K562 (cell line): ENCODE results near the gene FAM3C. TPM values are rescaled to one million over a fixed set of nuclear protein-coding genes. Genes with fewer than 3 reads are reported as not detected.
A peak's percentile ranks its signal among the peaks of the same experiment; 100 is the strongest.

Source experiments
- FOXJ2 ChIP-seq: fragments of 200-800 bp; sonication (Bioruptor generic); IDR thresholded peaks from 2 replicates; pipeline ENCODE4 v1.6.1; 2016; ENCODE audit warnings: missing genetic modification characterization, missing compliant biosample characterization
- HMGN3 ChIP-seq: IDR thresholded peaks from 2 replicates; pipeline ENCODE4 v1.6.1; 2011; ENCODE audit warnings: borderline replicate concordance, low read depth, mild to moderate bottlenecking, mixed read lengths, low read length; ENCODE audit not compliant: insufficient read length; ENCODE audit errors: extremely low read depth
- HNRNPH1 ChIP-seq: fragments of 200-400 bp; formaldehyde crosslinking; optimal IDR thresholded peaks from 2 replicates; pipeline ENCODE3; 2017; ENCODE audit warnings: low read depth, mild to moderate bottlenecking, low read length, moderate library complexity
- NKRF ChIP-seq: fragments of 450-650 bp; IDR thresholded peaks from 2 replicates; pipeline ENCODE4 v1.6.1; 2016; ENCODE audit warnings: borderline replicate concordance
- NR3C1 ChIP-seq: sonication (generic); formaldehyde crosslinking; IDR thresholded peaks from 2 replicates; pipeline ENCODE4 v1.8.1; 2022; ENCODE audit warnings: missing genetic modification reagents
- PHF20 ChIP-seq: fragments of 450-650 bp; IDR thresholded peaks from 2 replicates; pipeline ENCODE4 v1.6.1; 2018; ENCODE audit not compliant: partially characterized antibody
- PHTF2 ChIP-seq: fragments of 250-450 bp; sonication (Bioruptor Pico); IDR thresholded peaks from 2 replicates; pipeline ENCODE4 v1.5.0; 2021; ENCODE audit warnings: mild to moderate bottlenecking
- PURB ChIP-seq: sonication (generic); formaldehyde crosslinking; IDR thresholded peaks from 2 replicates; pipeline ENCODE4 v1.9.0; 2021; ENCODE audit warnings: low read depth, mild to moderate bottlenecking, missing genetic modification reagents
- STAG1 ChIP-seq: sonication (generic); formaldehyde crosslinking; IDR thresholded peaks from 2 replicates; pipeline ENCODE4 v1.5.0; 2020; ENCODE audit warnings: missing genetic modification reagents, borderline replicate concordance
- WHSC1 ChIP-seq: IDR thresholded peaks from one replicate; pipeline ENCODE4 v1.6.1; 2012; ENCODE audit warnings: low read length, control low read depth, inconsistent platforms
- XRCC3 ChIP-seq: fragments of 450-650 bp; IDR thresholded peaks from 2 replicates; pipeline ENCODE4 v1.6.1; 2017; ENCODE audit warnings: mild to moderate bottlenecking, moderate library complexity
- ZNF76 ChIP-seq: fragments of 250-450 bp; sonication (Bioruptor Pico); IDR thresholded peaks from 2 replicates; pipeline ENCODE4 v1.4.0; 2020; ENCODE audit warnings: mild to moderate bottlenecking, moderate library complexity, borderline replicate concordance
- polyA plus RNA-seq, 8 experiments: library from polyadenylated mRNA; depleted of rRNA in 4 of 8; stranded (reverse) in 5 of 8; unstranded in 3 of 8; fragments of >200 nt; fragmentation: Nextera tagmentation in 2 of 8; fragmentation: Illumina TruSeq in 1 of 8; extraction: Ambion mirVana in 2 of 8; extraction: Trizol in 1 of 8; gene quantifications; 2 replicates each; pipeline versions ENCODE4 v1.2.1 to v1.2.3, GENCODE V29; 2011 to 2014; ENCODE audit warnings: inconsistent platforms in 1 of 8, missing spikeins in 1 of 8
- total RNA-seq, 7 experiments: library from RNA; depleted of rRNA in 6 of 7; stranded (reverse); fragments of >200 nt in 6 of 7; fragmentation: Illumina TruSeq in 2 of 7; extraction: Trizol in 2 of 7; gene quantifications; 2 replicates each; pipeline versions ENCODE4 v1.2.1 to v1.2.3, GENCODE V29; 2011 to 2021; ENCODE audit warnings: low replicate concordance in 1 of 7
- TF ChIP-seq, protein P1 (sequence below), 2 experiments: fragments of 450-650 bp; IDR thresholded peaks; 2 replicates each; pipeline ENCODE4 v1.6.1; 2016; ENCODE audit warnings: mild to moderate bottlenecking in 2 of 2, borderline replicate concordance in 1 of 2, low read depth in 1 of 2, moderate library complexity in 1 of 2
- TF ChIP-seq, protein P2 (sequence below): fragments of 250-450 bp; sonication (Bioruptor Pico); IDR thresholded peaks from 2 replicates; pipeline ENCODE4 v1.9.0; 2021; ENCODE audit warnings: mild to moderate bottlenecking
- TF ChIP-seq, protein P3 (sequence below): IDR thresholded peaks from 2 replicates; pipeline ENCODE4 v1.6.1; 2012; ENCODE audit warnings: low read depth, low read length, improper control_type of control experiment, borderline replicate concordance

The FAM3C gene
- total and polyA plus RNA-seq, 9 of the 15 experiments (the other 6 are each of a cell fraction or from before 2014, with no cell fraction given): 10.6 to 42.6 (median 30.0) TPM

GRCh38 chr7:121395961-121396757, at the start of gene FAM3C (continued):
- TF ChIP-seq, protein P1, sequence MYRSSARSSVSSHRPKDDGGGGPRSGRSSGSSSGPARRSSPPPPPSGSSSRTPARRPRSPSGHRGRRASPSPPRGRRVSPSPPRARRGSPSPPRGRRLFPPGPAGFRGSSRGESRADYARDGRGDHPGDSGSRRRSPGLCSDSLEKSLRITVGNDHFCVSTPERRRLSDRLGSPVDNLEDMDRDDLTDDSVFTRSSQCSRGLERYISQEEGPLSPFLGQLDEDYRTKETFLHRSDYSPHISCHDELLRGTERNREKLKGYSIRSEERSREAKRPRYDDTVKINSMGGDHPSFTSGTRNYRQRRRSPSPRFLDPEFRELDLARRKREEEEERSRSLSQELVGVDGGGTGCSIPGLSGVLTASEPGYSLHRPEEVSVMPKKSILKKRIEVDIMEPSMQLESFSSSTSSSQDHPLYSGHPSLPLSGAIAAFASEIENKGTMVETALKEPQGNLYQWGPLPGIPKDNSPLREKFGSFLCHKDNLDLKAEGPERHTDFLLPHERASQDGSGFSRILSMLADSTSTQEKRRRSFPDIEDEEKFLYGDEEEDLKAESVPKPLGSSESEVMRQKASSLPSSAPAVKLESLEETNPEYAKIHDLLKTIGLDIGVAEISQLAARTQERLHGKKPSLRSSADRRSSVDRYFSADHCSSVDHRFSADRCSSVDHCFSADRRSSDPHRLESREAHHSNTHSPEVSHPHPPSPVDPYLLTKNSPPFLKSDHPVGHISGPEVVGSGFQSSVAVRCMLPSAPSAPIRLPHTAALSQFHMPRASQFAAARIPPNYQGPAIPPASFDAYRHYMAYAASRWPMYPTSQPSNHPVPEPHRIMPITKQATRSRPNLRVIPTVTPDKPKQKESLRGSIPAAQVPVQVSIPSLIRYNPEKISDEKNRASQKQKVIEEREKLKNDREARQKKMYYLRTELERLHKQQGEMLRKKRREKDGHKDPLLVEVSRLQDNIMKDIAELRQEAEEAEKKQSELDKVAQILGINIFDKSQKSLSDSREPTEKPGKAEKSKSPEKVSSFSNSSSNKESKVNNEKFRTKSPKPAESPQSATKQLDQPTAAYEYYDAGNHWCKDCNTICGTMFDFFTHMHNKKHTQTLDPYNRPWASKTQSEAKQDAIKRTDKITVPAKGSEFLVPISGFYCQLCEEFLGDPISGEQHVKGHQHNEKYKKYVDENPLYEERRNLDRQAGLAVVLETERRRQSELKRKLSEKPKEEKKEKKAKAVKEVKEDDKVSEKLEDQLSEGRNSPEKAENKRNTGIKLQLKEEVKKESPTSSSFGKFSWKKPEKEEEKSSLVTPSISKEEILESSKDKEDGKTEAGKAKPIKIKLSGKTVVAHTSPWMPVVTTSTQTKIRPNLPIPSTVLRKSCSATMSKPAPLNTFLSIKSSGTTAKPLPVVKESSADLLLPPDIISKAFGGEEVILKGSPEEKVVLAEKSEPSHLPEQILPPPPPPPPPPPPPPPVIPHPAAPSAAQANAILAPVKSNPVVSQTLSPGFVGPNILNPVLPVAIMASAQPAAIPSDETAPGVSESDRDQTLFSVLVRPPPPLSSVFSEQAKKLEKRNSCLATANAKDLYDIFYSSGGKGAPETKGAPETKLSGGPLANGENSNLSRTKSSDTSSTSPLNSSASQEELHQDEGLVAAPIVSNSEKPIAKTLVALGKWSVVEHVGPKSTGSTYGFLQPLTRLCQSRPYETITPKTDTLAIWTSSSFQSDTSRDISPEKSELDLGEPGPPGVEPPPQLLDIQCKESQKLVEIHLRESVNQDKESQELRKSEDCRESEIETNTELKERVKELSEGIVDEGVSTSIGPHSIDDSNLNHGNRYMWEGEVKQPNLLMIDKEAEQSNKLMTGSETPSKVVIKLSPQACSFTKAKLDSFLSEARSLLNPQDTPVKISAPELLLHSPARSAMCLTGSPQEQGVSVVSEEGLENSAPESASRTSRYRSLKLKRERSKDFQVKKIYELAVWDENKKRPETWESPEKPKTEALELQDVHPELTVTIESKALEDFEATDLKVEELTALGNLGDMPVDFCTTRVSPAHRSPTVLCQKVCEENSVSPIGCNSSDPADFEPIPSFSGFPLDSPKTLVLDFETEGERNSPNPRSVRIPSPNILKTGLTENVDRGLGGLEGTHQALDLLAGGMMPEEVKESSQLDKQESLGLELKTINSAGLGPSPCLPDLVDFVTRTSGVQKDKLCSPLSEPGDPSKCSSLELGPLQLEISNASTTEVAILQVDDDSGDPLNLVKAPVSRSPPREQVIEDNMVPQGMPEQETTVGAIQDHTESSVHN (IDR thresholded peaks at IDR 0.05; ENCODE audit: borderline replicate concordance in 1 of 2, low read depth in 1 of 2): no peak
- TF ChIP-seq ZNF76 (CRISPR knock-in tag) (no peak), HNRNPH1 (no peak), NKRF (peak; percentile 87; the same call in 1 of the 2 replicates), WHSC1 (no peak), HMGN3 (peak; percentile 97), PHTF2 (CRISPR knock-in tag) (no peak), FOXJ2 (tag) (peak; percentile 61; the same call in 1 of the 2 replicates), PHF20 (peak; percentile 86), PURB (CRISPR knock-in tag) (no peak), XRCC3 (no peak), STAG1 (CRISPR knock-in tag) (no peak), NR3C1 (CRISPR knock-in tag) (no peak)
- TF ChIP-seq, protein P2, sequence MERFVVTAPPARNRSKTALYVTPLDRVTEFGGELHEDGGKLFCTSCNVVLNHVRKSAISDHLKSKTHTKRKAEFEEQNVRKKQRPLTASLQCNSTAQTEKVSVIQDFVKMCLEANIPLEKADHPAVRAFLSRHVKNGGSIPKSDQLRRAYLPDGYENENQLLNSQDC (CRISPR knock-in tag): peak; percentile 49
- TF ChIP-seq, protein P3, sequence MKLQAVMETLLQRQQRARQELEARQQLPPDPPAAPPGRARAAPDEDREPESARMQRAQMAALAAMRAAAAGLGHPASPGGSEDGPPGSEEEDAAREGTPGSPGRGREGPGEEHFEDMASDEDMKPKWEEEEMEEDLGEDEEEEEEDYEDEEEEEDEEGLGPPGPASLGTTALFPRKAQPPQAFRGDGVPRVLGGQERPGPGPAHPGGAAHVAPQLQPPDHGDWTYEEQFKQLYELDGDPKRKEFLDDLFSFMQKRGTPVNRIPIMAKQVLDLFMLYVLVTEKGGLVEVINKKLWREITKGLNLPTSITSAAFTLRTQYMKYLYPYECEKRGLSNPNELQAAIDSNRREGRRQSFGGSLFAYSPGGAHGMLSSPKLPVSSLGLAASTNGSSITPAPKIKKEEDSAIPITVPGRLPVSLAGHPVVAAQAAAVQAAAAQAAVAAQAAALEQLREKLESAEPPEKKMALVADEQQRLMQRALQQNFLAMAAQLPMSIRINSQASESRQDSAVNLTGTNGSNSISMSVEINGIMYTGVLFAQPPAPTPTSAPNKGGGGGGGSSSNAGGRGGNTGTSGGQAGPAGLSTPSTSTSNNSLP: no peak; the same call in 1 of the 2 replicates
